Suppressor macrophage (primary cell): ENCODE results near the gene MTOR.
A peak's percentile ranks its signal among the peaks of the same experiment; 100 is the strongest.

Experiments
- DNase-seq, 4 experiments: peaks; one replicate each; pipeline ENCODE4 v3.0.0-alpha.2; 2020 to 2022

MTOR gene

GRCh38 chr1:11280719-11281376 lies 18.5 kb upstream of the MTOR start:
- peak in 1 of 4 experiments; percentile 11 for DNase-seq

GRCh38 chr1:11279630-11280029 lies 17.3 kb upstream of the MTOR start:
- DNase-seq, result no peak

GRCh38 chr1:11279152-11279551 lies 16.8 kb upstream of the MTOR start:
- no peak for DNase-seq

GRCh38 chr1:11273595-11274234 lies 11.4 kb upstream of the MTOR start:
- DNase-seq, result peak in 1 of 4 experiments; percentile 13

- peak; percentile 89 to 97 (median 93) for DNase-seq
These were observed 10.7 kb upstream of the MTOR start, which contains the start of gene UBIAD1 for GRCh38 chr1:11272832-11273594. UBIAD1 (plus strand) TSS chr1:11273198; CDS start chr1:11273532, 334 bp downstream.

- DNase-seq, result no peak
These were observed 10.1 kb upstream of the MTOR start for GRCh38 chr1:11272544-11272831.

- peak in 2 of 4 experiments; percentile 8 to 36 for DNase-seq
These were observed 5.3 kb upstream of the MTOR start for GRCh38 chr1:11267350-11268337.

GRCh38 chr1:11266268-11267074 lies 4.1 kb upstream of the MTOR start:
- DNase-seq, result no peak

- DNase-seq, result no peak
These were observed 6.1 kb downstream of the MTOR start for GRCh38 chr1:11256299-11256698.

- no peak for DNase-seq
These were observed 9.1 kb downstream of the MTOR start for GRCh38 chr1:11253226-11253625.

- no peak for DNase-seq
These were observed 9.8 kb downstream of the MTOR start for GRCh38 chr1:11252538-11252937.

- DNase-seq, result no peak
These were observed 14.2 kb downstream of the MTOR start for GRCh38 chr1:11248169-11248568.

- DNase-seq, result no peak
These were observed 16.2 kb downstream of the MTOR start for GRCh38 chr1:11245904-11246719.

GRCh38 chr1:11245248-11245647 lies 17.1 kb downstream of the MTOR start:
- no peak for DNase-seq

GRCh38 chr1:11238311-11238710 lies 24.0 kb downstream of the MTOR start:
- no peak for DNase-seq

GRCh38 chr1:11237356-11237755 lies 25.0 kb downstream of the MTOR start:
- no peak for DNase-seq

- DNase-seq, result no peak
These were observed 29.1 kb downstream of the MTOR start for GRCh38 chr1:11233208-11233607.

- DNase-seq, result peak; percentile 13 to 44 (median 34)
These were observed 33.1 kb downstream of the MTOR start for GRCh38 chr1:11229203-11229602.

- no peak for DNase-seq
These were observed 35.0 kb downstream of the MTOR start for GRCh38 chr1:11227106-11228077.

GRCh38 chr1:11216074-11216473 lies 46.3 kb downstream of the MTOR start:
- DNase-seq, result no peak
